ENCODE data around the gene PLET1.

GRCh38 chr11:112229159-112229558, 31.5 kb downstream of the PLET1 start:
- TF ChIP-seq, protein P1, sequence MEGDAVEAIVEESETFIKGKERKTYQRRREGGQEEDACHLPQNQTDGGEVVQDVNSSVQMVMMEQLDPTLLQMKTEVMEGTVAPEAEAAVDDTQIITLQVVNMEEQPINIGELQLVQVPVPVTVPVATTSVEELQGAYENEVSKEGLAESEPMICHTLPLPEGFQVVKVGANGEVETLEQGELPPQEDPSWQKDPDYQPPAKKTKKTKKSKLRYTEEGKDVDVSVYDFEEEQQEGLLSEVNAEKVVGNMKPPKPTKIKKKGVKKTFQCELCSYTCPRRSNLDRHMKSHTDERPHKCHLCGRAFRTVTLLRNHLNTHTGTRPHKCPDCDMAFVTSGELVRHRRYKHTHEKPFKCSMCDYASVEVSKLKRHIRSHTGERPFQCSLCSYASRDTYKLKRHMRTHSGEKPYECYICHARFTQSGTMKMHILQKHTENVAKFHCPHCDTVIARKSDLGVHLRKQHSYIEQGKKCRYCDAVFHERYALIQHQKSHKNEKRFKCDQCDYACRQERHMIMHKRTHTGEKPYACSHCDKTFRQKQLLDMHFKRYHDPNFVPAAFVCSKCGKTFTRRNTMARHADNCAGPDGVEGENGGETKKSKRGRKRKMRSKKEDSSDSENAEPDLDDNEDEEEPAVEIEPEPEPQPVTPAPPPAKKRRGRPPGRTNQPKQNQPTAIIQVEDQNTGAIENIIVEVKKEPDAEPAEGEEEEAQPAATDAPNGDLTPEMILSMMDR (IDR thresholded peaks at IDR 0.05), result no peak
- TF ChIP-seq POLR2A (IDR thresholded peaks at IDR 0.05), result no peak
